H1 (cell line): ENCODE results near the gene PLA2G1B. TPM values are rescaled to one million over a fixed set of nuclear protein-coding genes. Genes with fewer than 3 reads are reported as not detected.

Source experiments
- ASH2L ChIP-seq: fragments of 200-600, 300-600 bp; sonication (generic); IDR thresholded peaks from one replicate; pipeline ENCODE4 v1.7.1; 2017; ENCODE audit warnings: low read length
- BRCA1 ChIP-seq: IDR thresholded peaks from 2 replicates; pipeline ENCODE4 v1.6.1; 2012; ENCODE audit warnings: low read depth, low read length, improper control_type of control experiment
- CEBPB ChIP-seq: IDR thresholded peaks from 2 replicates; pipeline ENCODE4 v1.6.1; 2012; ENCODE audit warnings: low read depth, low read length
- CHD2 ChIP-seq: IDR thresholded peaks from 2 replicates; pipeline ENCODE4 v1.6.1; 2012; ENCODE audit warnings: low read length, improper control_type of control experiment
- EGR1 ChIP-seq: IDR thresholded peaks from 2 replicates; pipeline ENCODE4 v1.6.1; 2011; ENCODE audit warnings: low read depth, low read length, borderline replicate concordance
- EP300 ChIP-seq, 2 experiments: IDR thresholded peaks; 1 replicate in 1 of 2; 2 replicates in 1 of 2; pipeline ENCODE4 v1.6.1; 2011 to 2012; ENCODE audit warnings: low read depth in 2 of 2, low read length in 2 of 2, mild to moderate bottlenecking in 2 of 2, borderline replicate concordance in 1 of 2, inconsistent platforms in 1 of 2, moderate library complexity in 1 of 2
- EZH2 ChIP-seq: fragments of 200-600 bp; sonication (generic); IDR thresholded peaks from 2 replicates; pipeline ENCODE4 v1.7.1; 2012; ENCODE audit warnings: low read depth, mild to moderate bottlenecking, moderate library complexity, low read length, inconsistent platforms; ENCODE audit not compliant: severe bottlenecking
- FOSL1 ChIP-seq: IDR thresholded peaks from 2 replicates; pipeline ENCODE4 v1.6.1; 2011; ENCODE audit warnings: mild to moderate bottlenecking, low read depth, low read length, moderate library complexity; ENCODE audit not compliant: insufficient read depth
- HDAC2 ChIP-seq, 2 experiments: fragments of 300-600 bp in 1 of 2; sonication (generic) in 1 of 2; IDR thresholded peaks; 2 replicates each; pipeline ENCODE4 v1.6.1; 2011 to 2012; ENCODE audit warnings: low read depth in 2 of 2, low read length in 2 of 2, mild to moderate bottlenecking in 2 of 2, moderate library complexity in 2 of 2, borderline replicate concordance in 1 of 2, inconsistent platforms in 1 of 2
- MAFK ChIP-seq: IDR thresholded peaks from 2 replicates; pipeline ENCODE4 v1.6.1; 2012; ENCODE audit warnings: low read depth, mild to moderate bottlenecking, improper control_type of control experiment, low read length
- PHF8 ChIP-seq: fragments of 200-600 bp; sonication (generic); conservative IDR thresholded peaks from 2 replicates; pipeline ENCODE4 v1.7.1; 2012; ENCODE audit warnings: low read depth, mild to moderate bottlenecking, inconsistent platforms, low read length, moderate library complexity
- POLR2A ChIP-seq, 2 experiments: IDR thresholded peaks; 1 replicate in 1 of 2; 2 replicates in 1 of 2; pipeline ENCODE4 v1.6.1; 2011; ENCODE audit warnings: low read depth in 2 of 2, low read length in 2 of 2, mild to moderate bottlenecking in 2 of 2; ENCODE audit errors: control extremely low read depth in 1 of 2
- RAD21 ChIP-seq, 2 experiments: IDR thresholded peaks in 1 of 2; conservative IDR thresholded peaks in 1 of 2; 2 replicates each; pipeline ENCODE4 v1.6.1; 2011; ENCODE audit warnings: low read depth in 2 of 2, low read length in 2 of 2, improper control_type of control experiment in 1 of 2, inconsistent platforms in 1 of 2, mild to moderate bottlenecking in 1 of 2, moderate library complexity in 1 of 2
- RFX5 ChIP-seq: IDR thresholded peaks from 2 replicates; pipeline ENCODE4 v1.6.1; 2011; ENCODE audit warnings: low read depth, low read length, improper control_type of control experiment, borderline replicate concordance
- RNF2 ChIP-seq: fragments of 200-900, 300-1000 bp; sonication (generic); IDR thresholded peaks from 2 replicates; pipeline ENCODE4 v1.7.1; 2016; ENCODE audit warnings: borderline replicate concordance, low read depth, mild to moderate bottlenecking, antibody characterized with exemption, low read length; ENCODE audit not compliant: poor library complexity, severe bottlenecking; ENCODE audit errors: missing control alignments
- SAP30 ChIP-seq: fragments of 300-600 bp; sonication (generic); IDR thresholded peaks from 2 replicates; pipeline ENCODE4 v1.7.1; 2012; ENCODE audit warnings: low read length, moderate library complexity, mild to moderate bottlenecking, inconsistent platforms; ENCODE audit not compliant: insufficient read depth, insufficient replicate concordance
- SIX5 ChIP-seq: IDR thresholded peaks from 2 replicates; pipeline ENCODE4 v1.6.1; 2011; ENCODE audit warnings: mild to moderate bottlenecking, low read depth, low read length
- SRF ChIP-seq: IDR thresholded peaks from 2 replicates; pipeline ENCODE4 v1.6.1; 2011; ENCODE audit warnings: mild to moderate bottlenecking, low read depth, low read length, moderate library complexity
- SUZ12 ChIP-seq: fragments of 200-600 bp; sonication (generic); IDR thresholded peaks from 2 replicates; pipeline ENCODE4 v1.6.1; 2012; ENCODE audit warnings: mild to moderate bottlenecking, inconsistent platforms, low read length, moderate library complexity, mixed read lengths
- TAF1 ChIP-seq: IDR thresholded peaks from 2 replicates; pipeline ENCODE4 v1.6.1; 2011; ENCODE audit warnings: mild to moderate bottlenecking, low read depth, low read length
- polyA plus RNA-seq, 7 experiments: library from polyadenylated mRNA; depleted of rRNA in 3 of 7; stranded (reverse) in 5 of 7; unstranded in 2 of 7; fragments of >200 nt in 5 of 7; fragments of 200-250 nt in 2 of 7; gene quantifications; 1 replicate in 5 of 7; 2 replicates in 1 of 7; 4 replicates in 1 of 7; pipeline versions ENCODE4 v1.2.1 to v1.2.3, GENCODE V29; 2011 to 2013; ENCODE audit warnings: missing spikeins in 2 of 7, mixed read lengths in 2 of 7
- total RNA-seq: library from RNA; stranded (reverse); fragmentation: NEBNext Ultra II Directional; extraction: Animal tissue kit (Norgen Biotek cat#: 25700); gene quantifications from 2 replicates; pipeline ENCODE4 v1.2.1, GENCODE V29; 2021
- TF ChIP-seq, protein P1 (sequence below): IDR thresholded peaks from 2 replicates; pipeline ENCODE4 v1.6.1; 2011; ENCODE audit warnings: low read length, improper control_type of control experiment
- TF ChIP-seq, protein P2 (sequence below): IDR thresholded peaks from 2 replicates; pipeline ENCODE4 v1.6.1; 2011; ENCODE audit warnings: low read depth, mild to moderate bottlenecking, low read length; ENCODE audit not compliant: insufficient read depth

PLA2G1B gene
- total and polyA plus RNA-seq, 2 of the 8 experiments (the other 6 are each of a cell fraction or from before 2014, with no cell fraction given): not detected

DNA sequence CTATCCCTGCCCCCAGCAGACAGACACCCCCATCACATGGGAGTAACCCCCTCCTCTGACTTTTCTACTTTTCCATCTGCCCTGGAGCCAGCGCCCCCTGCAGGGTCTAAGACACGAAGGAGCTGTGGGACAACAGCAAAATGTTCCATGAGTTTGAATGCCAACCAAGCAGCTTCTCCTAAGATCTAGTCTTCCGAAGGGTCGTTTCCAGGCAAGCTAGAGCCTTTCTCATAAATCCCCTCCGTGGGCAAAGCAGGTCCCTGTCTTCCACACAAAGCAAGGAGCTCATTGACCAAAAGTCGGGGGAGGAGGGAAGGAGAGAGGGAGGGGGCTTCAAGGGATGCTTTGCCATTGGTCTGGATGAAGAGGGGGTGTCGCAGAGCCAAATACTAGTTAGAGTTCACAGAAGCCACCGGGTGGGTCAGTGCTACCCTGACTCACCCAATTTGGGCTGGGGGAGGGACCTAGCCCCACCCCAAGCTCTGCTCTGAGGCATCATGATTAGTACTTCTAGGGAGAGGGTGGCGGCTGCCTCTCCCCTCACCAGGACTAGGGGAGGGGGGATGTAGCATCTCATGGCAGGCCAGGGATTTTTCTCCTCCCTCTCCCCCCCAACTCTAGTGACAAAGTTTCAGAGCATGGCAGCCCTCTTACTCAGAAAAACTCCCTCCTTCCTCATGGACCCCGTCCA, 39.8 kb upstream of the PLA2G1B start (continued):
- TF ChIP-seq RAD21 (IDR thresholded peaks at IDR 0.05 in 1 of 2, conservative IDR thresholded peaks at IDR 0.05 in 1 of 2; ENCODE audit: low read depth in 2 of 2, low read length in 2 of 2): peak; percentile 33 to 54; a peak in 2 of 4 replicates
- TF ChIP-seq, protein P1, sequence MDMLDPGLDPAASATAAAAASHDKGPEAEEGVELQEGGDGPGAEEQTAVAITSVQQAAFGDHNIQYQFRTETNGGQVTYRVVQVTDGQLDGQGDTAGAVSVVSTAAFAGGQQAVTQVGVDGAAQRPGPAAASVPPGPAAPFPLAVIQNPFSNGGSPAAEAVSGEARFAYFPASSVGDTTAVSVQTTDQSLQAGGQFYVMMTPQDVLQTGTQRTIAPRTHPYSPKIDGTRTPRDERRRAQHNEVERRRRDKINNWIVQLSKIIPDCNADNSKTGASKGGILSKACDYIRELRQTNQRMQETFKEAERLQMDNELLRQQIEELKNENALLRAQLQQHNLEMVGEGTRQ: no peak
- TF ChIP-seq CEBPB: no peak
- no peak for TF ChIP-seq RNF2
- no peak for TF ChIP-seq MAFK
- peak; percentile 32; the same call in 1 of the 2 replicates for TF ChIP-seq TAF1
- TF ChIP-seq EZH2: no peak
- TF ChIP-seq ASH2L: no peak
- 0 out of 2 replicates have a peak, but pooled peaks have one; percentile 3 for TF ChIP-seq EGR1
- no peak for TF ChIP-seq SAP30
- TF ChIP-seq SIX5: no peak
- no peak for TF ChIP-seq RFX5
- TF ChIP-seq BRCA1: no peak
- no peak for TF ChIP-seq POLR2A (IDR thresholded peaks at IDR 0.05; ENCODE audit: control extremely low read depth in 1 of 2, low read depth in 2 of 2, low read length in 2 of 2)
- TF ChIP-seq SUZ12: no peak
- TF ChIP-seq HDAC2 (IDR thresholded peaks at IDR 0.05; ENCODE audit: borderline replicate concordance in 1 of 2, low read depth in 2 of 2, low read length in 2 of 2): 0 out of 4 replicates have a peak, but pooled peaks of 1 of the 2 experiments have one; percentile 40
- no peak for TF ChIP-seq CHD2
- TF ChIP-seq, protein P2, sequence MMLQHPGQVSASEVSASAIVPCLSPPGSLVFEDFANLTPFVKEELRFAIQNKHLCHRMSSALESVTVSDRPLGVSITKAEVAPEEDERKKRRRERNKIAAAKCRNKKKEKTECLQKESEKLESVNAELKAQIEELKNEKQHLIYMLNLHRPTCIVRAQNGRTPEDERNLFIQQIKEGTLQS: no peak
- no peak for TF ChIP-seq SRF
- TF ChIP-seq EP300 (IDR thresholded peaks at IDR 0.05; ENCODE audit: borderline replicate concordance in 1 of 2, low read depth in 2 of 2, low read length in 2 of 2): no peak
- TF ChIP-seq PHF8: no peak
- no peak for TF ChIP-seq FOSL1
